Right renal pelvis (tissue), 4 donors: Measurements from ENCODE around the gene MIER2. TPM values are rescaled to one million over a fixed set of nuclear protein-coding genes. Genes with fewer than 3 reads are reported as not detected.

Source experiments
- DNase-seq, 4 donors: peaks; one replicate each; pipeline ENCODE4 v3.0.0-alpha.2; 2013; ENCODE audit warnings: low read depth in 4 of 4, low spot score in 3 of 4, missing footprints in 1 of 4
- polyA plus RNA-seq, 4 donors: library from polyadenylated mRNA; unstranded; fragments of 120-200 nt; gene quantifications; one replicate each; pipeline ENCODE4 v1.2.1, GENCODE V29; 2013; ENCODE audit not compliant: insufficient read length in 4 of 4

Gene MIER2
- polyA plus RNA-seq, 4 donors: 23.6 to 32.8 (median 24.5) TPM

DNA sequence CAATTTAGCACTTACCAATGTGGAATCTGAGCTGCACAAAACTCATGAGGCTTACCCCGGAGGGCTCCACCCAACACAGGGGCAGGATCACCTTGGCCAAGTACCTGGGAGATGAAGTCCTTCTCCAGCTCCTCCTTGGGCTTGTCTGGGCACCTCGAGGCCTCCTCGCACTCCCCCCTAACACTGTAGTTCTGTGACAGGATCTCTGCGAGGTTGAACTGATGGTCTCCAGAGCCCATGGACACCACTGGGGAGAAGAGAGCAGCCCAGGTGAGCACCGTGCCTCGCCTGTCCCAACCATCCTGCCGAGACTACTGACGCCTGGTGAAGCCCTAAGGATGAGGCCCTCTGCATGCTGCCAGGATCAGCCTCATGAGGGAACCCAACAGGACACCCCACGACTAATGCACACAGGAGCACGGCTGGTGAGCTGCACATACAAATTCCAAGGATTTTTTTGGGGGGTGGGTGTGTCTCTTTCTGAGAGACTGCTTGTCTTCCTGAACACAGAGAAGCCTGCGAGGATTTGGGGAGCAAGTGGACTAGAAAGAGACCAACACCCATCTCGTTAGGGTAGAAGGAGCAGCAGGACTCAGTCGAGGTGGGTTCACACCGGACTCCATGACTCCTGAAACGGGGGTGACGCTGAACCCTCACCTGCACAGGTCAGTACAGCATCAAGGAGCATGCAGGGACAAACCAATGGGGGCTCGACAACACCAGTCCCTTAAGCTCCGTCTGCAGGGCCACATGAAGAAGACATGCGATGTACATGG is 10.1 kb downstream of the MIER2 start:
- DNase-seq: no peak

DNA sequence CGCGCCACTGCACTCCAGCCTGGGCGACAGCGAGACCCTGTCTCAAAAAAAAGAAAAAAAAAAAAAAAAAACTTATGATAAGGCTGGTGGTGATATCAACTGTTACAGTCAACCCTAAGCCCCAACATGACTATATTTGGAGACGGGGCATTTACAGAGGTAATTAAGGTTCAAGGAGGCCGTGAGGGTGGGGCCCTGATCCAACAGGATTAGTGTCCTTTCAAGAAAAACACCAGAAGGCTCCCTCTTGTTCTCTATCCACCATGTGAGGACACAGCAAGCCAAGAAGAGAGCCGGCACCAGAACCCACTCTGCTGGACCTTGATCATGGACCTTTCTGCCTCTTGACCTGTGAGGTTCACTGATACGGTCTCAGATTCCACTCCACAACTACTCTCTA is 14.1 kb downstream of the MIER2 start:
- no peak for DNase-seq

DNA sequence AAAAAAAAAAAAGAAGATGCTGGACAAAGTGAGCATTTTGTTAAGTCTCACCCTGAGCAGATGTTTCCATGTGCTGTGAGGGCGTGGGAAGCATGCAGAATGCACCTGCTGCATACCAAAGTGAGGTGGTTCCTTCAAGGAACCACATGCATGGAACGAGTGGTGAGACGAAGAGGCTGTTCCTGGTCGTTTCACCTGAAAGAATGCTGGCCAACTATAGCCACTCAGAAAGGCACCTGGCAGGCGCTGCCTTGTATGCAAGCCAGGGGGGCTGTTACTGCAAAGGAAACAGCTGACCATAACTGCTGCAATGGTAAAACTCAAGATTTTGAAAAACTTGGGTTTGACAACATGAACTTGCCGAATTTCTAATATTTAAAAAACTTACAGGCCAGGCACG is 14.7 kb downstream of the MIER2 start:
- no peak for DNase-seq

DNA sequence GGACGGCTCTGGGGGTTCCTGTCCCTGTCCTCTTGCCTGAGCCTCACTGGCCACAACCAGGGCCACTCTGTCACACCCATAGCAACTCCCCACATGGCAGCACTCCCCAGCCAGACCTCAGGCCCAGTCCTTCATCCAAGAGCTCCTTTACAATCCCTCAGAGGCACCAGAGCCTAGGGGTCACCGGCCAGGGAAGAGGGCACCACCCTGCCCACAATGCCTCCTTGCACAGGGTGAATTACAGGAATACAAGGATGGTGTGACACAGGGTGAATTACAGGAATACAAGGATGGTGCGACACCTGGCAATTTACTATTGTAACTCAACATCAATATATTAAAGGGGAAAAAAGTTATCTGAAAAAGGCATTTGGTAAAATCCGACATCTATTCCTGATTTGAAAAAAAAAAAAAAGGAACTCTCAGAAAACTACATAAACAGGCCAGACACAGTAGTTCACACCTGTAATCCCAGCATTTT is 16.5 kb downstream of the MIER2 start:
- no peak for DNase-seq

DNA sequence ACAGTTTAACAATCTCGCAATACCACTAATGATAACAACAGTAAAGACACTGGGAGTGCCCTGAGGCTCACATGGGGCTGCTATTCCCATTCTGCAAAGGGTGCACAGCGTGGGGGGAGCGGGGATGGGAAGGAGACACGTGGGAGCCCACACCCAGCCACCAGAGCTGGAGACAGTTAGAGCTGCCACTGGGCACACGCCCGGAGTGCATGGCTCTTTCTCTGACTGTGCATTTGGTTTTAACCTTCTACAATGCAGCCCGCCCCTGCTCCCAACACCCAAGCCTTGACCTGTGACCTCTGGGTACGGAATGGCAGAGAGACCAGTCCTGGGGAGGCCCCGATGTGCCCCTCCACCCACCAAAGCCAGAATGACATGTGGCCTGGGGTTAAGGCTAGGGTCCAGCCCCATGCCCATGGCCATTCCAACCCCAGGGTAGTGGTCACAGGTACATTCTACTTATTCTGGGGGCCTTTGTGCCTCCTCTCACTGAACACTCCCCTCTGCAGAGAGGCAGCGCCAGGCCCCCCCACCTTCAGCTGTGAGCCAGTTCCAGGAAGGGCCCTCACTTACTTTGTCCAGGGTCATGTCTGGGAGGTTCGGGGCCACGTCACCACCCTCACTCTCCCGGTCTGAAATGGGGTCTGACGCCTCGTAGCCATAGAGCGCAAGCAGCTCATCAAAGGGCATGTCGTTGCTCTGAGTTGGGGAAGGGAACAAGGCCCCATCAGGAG is 17.1 kb downstream of the MIER2 start:
- no peak for DNase-seq

DNA sequence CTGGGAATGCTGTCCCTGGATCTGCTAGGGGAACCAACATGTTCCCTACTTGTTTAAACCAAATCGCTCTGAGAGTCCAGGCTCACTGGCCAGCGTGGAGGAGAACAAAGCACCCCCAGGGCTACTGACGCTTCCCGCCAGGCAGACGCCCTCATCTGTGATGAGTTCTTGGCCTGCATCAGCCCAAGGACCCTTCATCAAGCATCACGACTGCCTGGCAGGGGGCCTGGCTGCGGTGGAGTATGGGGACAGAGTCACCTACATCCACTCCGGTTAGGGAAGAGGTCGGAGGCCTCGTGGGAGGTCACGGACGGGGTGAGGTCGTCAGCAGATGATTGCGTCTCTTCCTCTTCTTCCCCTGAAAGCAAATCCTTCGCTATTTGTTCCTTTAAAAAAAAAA is 17.7 kb downstream of the MIER2 start:
- DNase-seq: no peak

DNA sequence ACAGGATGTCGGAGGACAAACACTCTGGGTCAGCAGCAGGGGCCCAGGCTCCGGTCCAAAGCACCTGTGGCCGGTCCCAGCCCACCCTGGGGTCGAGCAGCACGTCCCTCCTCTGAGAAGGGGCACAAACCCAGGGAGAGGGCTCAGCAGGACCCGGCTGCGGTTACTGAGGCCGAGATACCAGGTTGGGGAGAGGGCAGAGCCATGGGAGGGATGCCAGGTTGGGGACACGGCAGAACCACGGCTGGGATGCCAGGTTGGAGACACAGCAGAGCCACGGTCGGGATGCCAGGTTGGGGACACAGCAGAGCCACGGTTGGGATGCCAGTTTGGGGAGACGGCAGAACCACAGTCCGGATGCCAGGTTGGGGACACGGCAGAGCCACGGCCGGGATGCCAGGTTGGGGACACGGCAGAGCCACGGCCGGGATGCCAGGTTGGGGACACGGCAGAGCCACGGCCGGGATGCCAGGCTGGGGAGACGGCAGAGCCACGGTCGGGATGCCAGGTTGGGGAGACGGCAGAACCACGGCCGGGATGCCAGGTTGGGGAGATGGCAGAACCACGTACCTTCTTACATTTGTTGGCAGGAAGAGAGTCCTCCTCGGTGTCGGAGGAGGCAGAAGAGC is 18.5 kb downstream of the MIER2 start:
- DNase-seq: no peak

DNA sequence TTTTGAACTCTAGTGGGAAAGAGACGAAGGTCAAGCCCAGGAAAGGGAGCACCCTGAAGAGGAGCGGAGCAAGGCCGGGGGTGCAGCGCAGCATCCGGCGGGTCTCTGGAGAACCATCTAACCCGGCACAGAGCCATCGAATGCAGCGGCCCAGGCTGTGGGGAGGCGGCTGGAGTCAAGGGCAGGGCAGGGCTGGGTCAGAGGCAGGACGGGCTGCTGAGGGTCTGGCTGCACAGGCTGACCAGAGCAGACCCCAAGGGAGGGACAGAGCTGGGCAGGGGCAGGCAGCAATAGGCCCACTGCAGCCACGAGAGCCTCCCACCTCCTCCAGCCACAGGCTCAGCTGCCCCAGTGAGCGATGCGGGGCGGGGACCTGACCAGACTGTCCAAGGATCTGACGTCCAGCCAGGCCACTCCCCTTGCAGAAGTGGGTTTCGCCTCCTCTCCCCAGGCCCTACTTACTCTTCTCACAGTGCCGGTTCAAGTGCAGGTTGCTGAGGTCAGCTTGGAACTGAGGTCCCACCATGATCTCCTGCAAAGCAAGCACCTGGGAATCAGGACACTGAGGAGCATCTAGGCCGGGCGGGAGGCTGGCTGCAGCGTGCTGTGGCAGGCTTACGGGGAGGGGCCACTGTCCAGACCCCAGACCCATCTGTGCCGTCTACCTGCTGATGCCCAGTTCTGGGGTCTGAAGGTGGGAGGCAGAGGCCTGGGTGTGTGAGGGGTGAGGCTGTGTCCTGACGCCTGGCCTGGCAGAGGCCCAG is 19.2 kb downstream of the MIER2 start:
- DNase-seq: no peak

DNA sequence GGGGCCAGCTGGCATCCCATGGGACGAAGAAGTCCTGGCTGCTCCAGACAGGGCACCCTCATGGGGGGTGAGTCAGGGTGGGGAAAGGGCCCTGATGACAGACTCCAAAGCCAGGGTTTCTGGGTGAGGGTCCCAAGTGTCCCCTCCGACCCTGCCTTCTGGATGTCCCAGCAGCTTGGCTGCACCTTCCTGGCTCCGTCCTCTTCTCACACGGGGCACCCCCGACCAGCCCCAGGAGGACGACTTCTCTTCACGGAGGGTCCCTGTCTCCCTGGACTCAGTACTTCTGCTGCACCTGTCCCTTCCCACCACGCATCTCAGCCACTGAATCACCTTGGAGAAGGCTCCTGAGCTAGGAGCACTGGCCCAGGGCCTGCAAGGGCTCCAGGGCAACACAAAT is 19.9 kb downstream of the MIER2 start:
- DNase-seq: no peak

DNA sequence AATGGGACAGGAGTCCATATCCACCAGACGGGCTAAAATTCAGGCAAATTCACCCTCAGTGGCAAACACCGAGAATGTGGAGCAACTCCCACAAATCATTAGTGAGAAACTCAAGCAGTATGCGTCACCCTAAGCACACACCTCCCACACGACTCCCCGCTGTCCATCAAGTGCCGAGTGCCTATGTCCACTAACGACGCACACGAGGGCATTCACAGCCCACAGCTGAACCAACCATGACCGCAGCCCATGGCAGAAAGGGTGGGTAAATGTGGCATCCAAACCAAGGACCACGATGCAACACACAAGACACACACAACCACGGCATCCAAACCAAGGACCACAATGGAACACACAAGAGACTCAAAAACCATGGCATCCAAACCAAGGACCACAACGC is 22.0 kb downstream of the MIER2 start:
- no peak for DNase-seq

DNA sequence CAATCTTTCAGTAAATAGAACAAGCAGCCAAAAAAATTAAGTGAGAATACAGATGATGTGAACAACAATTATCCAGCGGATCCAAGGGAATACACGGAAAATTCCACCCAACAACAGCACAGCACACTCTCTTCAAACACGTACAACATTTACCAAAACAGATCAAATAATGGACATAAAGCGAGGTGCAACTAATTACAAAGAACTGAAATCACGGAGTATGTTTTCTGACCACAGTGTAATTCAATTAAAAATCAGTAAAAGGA is 26.2 kb downstream of the MIER2 start:
- DNase-seq: no peak

DNA sequence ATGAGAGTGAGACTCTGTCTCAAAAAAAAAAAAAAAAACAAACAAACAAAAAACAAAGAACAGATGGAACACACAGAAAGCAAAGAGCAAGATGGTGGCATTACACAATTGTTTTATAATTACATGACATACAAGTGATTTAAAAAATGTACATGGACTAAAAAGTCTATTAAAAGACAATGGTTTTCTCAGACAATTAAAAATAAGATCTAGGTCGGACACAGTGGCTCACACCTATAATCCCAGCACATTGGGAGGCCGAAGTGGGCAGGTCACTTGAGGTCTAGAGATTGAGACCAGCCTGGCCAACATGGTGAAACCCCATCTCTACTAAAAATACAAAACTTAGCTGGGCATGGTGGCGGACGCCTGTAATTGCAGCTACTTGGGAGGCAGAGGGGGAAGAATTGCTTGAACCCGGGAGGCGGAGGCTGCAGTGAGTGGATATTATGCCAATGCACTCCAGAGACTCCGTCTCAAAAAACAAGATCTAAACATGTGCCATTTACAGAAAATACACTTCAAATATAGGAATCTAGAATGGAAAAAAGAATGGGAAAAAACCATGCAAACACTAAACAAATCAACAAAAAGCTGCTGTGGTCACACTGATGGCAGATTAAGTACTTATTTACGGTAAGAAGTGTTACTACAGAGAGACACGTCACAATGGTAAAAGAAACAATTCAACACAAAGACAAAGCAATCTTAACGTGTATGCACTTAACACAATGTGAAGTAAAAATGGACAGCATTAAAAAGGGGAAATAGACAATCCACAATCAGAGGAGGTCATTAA is 26.7 kb downstream of the MIER2 start:
- no peak for DNase-seq

DNA sequence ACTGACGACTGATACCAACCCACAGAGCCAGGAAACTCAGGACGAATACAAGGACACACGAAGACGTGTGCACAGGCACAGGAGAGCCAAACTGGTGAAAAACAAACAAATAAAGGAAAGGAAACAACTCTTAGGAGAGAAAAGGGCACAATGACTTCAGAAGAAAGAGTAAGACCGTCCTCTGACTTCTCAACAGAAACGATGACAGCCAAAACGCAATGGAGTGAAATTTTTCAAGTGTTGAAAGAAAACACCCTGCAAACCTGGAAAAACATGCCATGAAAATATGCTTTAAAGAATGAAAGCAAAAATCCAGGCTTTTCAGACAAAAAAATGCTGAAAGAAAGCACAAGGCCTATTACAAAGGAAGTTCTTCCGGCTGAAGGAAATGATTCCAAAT is 28.8 kb downstream of the MIER2 start:
- DNase-seq: no peak

DNA sequence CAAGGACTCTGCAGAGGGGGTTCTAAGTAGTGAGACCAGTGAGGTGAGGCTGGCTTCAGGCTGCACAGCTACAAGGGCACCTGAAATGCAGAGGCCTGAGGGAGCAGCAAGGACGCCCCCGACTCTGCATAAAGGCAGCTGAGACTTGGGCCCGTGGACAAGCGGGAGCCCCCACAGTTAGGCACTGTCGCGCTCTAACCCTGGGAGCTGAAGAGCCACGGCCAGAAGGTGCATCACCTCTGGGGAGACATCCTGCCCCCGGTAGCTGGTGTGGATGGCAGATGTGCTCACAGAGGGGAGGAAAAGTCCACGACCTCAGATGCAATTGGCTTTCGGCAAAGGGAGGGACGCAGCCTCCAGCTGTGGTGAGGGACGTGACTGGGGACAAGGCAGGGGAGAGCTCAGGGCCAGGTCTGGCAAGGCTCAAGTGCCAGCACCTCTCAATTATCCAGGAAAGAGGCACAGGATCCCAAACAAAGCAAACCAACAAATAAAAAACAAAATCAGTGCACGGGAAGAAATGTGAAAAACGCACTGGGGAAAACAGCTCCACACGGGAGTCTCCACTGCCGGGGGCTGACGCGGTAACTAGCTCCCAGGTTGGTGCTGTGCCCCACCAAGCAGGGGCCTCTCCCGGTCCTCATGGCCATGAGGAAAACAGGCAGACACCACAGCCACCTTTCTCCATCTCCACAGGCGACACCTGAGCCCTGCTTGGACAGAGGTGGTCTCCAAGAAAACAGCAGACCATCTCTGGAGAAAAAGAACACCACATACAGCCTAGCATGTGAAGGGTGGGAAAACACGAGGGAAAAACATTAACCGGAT is 30.4 kb downstream of the MIER2 start:
- DNase-seq: no peak

DNA sequence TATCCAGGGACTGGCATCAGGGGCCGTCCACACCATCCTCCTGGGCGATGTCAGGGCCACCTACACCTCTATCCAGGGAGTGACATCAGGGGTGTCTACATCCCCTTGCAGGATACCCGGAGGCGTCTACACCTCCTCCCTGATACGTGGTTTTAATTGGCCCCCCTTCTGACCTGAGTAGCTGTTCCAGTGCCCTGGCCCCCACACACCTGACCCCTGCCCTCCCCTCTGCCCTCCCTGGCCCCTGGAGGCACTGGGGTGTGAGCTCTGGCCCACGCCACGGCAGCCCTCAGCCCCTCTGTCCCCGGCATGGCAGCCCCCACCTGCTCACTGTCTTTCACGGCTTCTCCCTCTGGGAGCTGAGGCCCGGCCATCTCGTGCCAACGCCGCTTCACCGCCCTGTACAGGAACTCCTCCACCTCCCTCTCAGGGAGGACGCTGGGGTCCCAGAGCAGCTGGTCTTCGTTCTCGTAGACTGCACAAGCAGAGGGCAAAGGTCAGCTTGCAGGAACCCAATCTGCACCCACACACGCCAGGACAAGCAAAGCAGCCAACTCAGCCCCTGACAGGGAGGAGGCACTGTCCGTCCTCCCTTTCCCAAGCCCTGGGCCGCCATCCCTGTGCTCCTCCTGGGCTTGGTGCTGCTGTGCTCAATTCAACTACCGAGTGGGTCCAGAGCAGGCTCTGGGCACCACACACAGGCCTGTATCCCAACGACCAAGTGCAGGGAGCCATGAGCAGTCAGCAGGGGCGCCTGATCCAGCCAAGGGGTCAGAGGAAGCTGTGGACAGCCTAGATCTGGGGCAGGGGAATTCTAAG is 31.2 kb downstream of the MIER2 start:
- no peak for DNase-seq

DNA sequence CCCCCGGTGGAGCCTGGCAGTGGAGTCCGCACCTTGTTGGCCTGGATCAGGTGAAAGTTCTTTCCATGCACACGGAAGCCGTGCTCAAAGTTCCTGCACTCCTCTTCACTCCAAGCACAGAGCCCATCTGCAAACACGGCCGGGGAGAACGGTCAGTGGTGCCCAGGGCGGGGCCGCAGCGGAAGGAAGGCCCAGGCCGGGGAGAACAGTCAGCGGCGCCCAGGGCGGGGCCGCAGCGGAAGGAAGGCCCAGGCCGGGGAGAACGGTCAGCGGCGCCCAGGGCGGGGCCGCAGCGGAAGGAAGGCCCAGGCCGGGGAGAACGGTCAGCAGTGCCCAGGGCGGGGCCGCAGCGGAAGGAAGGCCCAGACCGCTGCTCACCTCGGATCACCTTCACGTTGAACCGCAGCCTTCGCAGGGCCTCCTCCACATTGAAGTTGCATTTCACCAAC is 32.8 kb downstream of the MIER2 start:
- DNase-seq: no peak

DNA sequence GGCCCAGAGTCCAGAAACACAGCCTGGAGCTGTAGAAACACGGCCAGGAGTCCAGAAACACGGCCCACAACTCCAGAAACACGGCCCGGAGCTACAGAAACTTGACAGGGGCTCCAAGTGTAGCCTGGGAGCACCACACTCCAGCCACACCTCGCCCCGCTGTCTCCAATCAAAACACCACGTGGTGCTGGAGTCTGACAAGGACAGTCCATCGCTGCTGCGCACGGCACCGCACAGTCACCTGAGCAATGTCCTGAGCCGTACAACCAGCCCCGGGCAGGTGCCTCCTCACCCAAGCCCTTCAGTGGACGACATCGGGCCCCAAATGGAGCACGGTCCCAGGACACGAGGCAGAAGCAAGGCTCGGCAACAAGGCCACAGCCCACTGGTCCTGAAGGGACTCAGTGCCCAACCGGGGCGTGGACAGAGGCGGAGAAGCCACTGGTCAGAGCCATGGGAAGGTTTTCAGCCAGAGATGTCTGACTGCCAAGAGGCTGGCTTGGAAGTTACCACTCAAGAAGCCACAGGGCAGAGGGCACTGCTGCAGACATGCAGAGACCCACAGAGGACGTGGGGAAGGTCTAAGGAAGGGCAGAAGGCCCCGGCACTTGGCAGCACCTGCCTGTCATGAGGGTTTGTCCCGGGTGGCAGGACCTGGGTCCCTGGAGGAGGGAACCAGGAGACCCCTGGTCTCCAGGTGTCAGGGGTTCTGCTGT is 33.7 kb downstream of the MIER2 start:
- DNase-seq: no peak

DNA sequence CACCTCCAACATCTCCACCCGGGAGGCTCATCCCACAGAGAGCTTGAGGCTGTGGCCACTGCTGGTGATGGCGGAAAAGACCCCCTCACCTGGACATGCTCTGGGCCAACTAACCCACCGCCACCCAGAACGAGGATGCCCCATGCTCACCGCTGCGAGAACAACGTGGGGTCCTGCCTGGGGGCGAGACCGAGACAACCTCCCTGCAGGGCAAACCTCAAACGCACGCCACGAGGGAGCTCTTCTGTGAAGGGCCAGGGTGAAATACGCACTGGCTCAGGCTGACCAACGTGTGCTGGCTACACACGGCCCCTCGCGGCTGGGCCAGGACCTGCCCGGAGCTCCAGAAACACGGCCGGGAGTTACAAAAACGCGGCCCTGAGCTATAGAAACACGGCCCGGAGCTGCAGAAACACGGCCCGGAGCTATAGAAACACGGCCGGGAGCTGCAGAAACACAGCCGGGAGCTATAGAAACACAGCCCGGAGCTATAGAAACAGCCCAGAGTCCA is 34.4 kb downstream of the MIER2 start:
- DNase-seq: peak in 1 of 4 donors; percentile 80
